Stimulated activated memory B cell treated with anti-CD40 and anti-IgM and Interleukin-4, amounts not matched to agents 10 μg/mL and 1 μg/mL and 100 μg/mL, for 72 hours (primary cell): ENCODE data around the gene KCNK13.

Experiments
- ATAC-seq: fragments of 150-1000 bp; cut with Tn5 transposase; 2 replicates; pipeline ENCODE4 v1.10.0; 2021
- H3K27ac Mint-ChIP-seq: one replicate; pipeline ENCODE4 v1.8.0; 2022; ENCODE audit warnings: mild to moderate bottlenecking, mixed read lengths
- H3K27me3 Mint-ChIP-seq: one replicate; pipeline ENCODE4 v1.8.0; 2022; ENCODE audit warnings: mixed read lengths
- H3K36me3 Mint-ChIP-seq: one replicate; pipeline ENCODE4 v1.8.0; 2022; ENCODE audit warnings: mixed read lengths
- H3K4me1 Mint-ChIP-seq: one replicate; pipeline ENCODE4 v1.8.0; 2022; ENCODE audit warnings: mixed read lengths
- H3K4me3 Mint-ChIP-seq: one replicate; pipeline ENCODE4 v1.8.0; 2022; ENCODE audit warnings: mild to moderate bottlenecking, moderate library complexity, mixed read lengths
- H3K9me3 Mint-ChIP-seq: one replicate; pipeline ENCODE4 v1.8.0; 2022; ENCODE audit warnings: mixed read lengths

The KCNK13 gene

GRCh38 chr14:90093942-90094595 is 32.3 kb downstream of the KCNK13 start:
- ATAC-seq: no peak
- Mint-ChIP-seq H3K9me3 (no peaks in the 10 kb centered on the region), H3K27ac (no peak overlapping the region), H3K4me1 (no peaks in the 10 kb centered on the region), H3K4me3 (no peak overlapping the region), H3K27me3 (peaks cover 19% of the 10 kb centered on the region), H3K36me3 (no peaks in the 10 kb centered on the region)

GRCh38 chr14:90095096-90095495 is 33.3 kb downstream of the KCNK13 start:
- H3K9me3 Mint-ChIP-seq: no peaks in the 10 kb centered on the region
- no peaks in the 10 kb centered on the region for H3K4me1 Mint-ChIP-seq
- no peak overlapping the region for H3K27ac Mint-ChIP-seq
- peaks cover 13% of the 10 kb centered on the region for H3K27me3 Mint-ChIP-seq
- no peaks in the 10 kb centered on the region for H3K36me3 Mint-ChIP-seq
- no peak overlapping the region for H3K4me3 Mint-ChIP-seq
- no peak for ATAC-seq

- H3K9me3 Mint-ChIP-seq: no peaks in the 10 kb centered on the region
- ATAC-seq: no peak
- no peak overlapping the region for H3K27ac Mint-ChIP-seq
- no peaks in the 10 kb centered on the region for H3K4me1 Mint-ChIP-seq
- H3K27me3 Mint-ChIP-seq: peaks cover 13% of the 10 kb centered on the region
- H3K4me3 Mint-ChIP-seq: no peak overlapping the region
- no peaks in the 10 kb centered on the region for H3K36me3 Mint-ChIP-seq
Measured at GRCh38 chr14:90096566-90096965, 34.8 kb downstream of the KCNK13 start.

GRCh38 chr14:90103808-90104207 is 42.0 kb downstream of the KCNK13 start:
- Mint-ChIP-seq H3K4me3 (no peak overlapping the region), H3K27me3 (no peaks in the 10 kb centered on the region), H3K27ac (no peak overlapping the region), H3K36me3 (no peaks in the 10 kb centered on the region), H3K4me1 (no peaks in the 10 kb centered on the region), H3K9me3 (no peaks in the 10 kb centered on the region)
- ATAC-seq: no peak

- Mint-ChIP-seq H3K36me3 (no peaks in the 10 kb centered on the region), H3K27me3 (peaks cover 10% of the 10 kb centered on the region), H3K4me1 (no peaks in the 10 kb centered on the region), H3K4me3 (no peak overlapping the region), H3K9me3 (no peaks in the 10 kb centered on the region), H3K27ac (no peak overlapping the region)
- no peak for ATAC-seq
Measured at GRCh38 chr14:90105756-90106155, 44.0 kb downstream of the KCNK13 start.

GRCh38 chr14:90107789-90108188 is 46.0 kb downstream of the KCNK13 start:
- H3K4me3 Mint-ChIP-seq: no peak overlapping the region
- no peaks in the 10 kb centered on the region for H3K36me3 Mint-ChIP-seq
- H3K9me3 Mint-ChIP-seq: no peaks in the 10 kb centered on the region
- H3K27me3 Mint-ChIP-seq: peaks cover 10% of the 10 kb centered on the region
- no peaks in the 10 kb centered on the region for H3K4me1 Mint-ChIP-seq
- no peak for ATAC-seq
- no peak overlapping the region for H3K27ac Mint-ChIP-seq

GRCh38 chr14:90109858-90110257 is 48.1 kb downstream of the KCNK13 start:
- no peak overlapping the region for H3K4me3 Mint-ChIP-seq
- ATAC-seq: no peak
- peaks cover 29% of the 10 kb centered on the region for H3K27me3 Mint-ChIP-seq
- H3K36me3 Mint-ChIP-seq: no peaks in the 10 kb centered on the region
- no peak overlapping the region for H3K27ac Mint-ChIP-seq
- H3K9me3 Mint-ChIP-seq: no peaks in the 10 kb centered on the region
- H3K4me1 Mint-ChIP-seq: no peaks in the 10 kb centered on the region

GRCh38 chr14:90111895-90112534 is 50.2 kb downstream of the KCNK13 start:
- peaks cover 46% of the 10 kb centered on the region for H3K27me3 Mint-ChIP-seq
- no peak for ATAC-seq
- no peaks in the 10 kb centered on the region for H3K9me3 Mint-ChIP-seq
- H3K27ac Mint-ChIP-seq: no peak overlapping the region
- H3K4me3 Mint-ChIP-seq: no peak overlapping the region
- no peaks in the 10 kb centered on the region for H3K4me1 Mint-ChIP-seq
- no peaks in the 10 kb centered on the region for H3K36me3 Mint-ChIP-seq

GRCh38 chr14:90114554-90114953 is 52.8 kb downstream of the KCNK13 start:
- H3K36me3 Mint-ChIP-seq: no peaks in the 10 kb centered on the region
- peaks cover 54% of the 10 kb centered on the region for H3K27me3 Mint-ChIP-seq
- no peak overlapping the region for H3K27ac Mint-ChIP-seq
- H3K4me3 Mint-ChIP-seq: no peak overlapping the region
- ATAC-seq: no peak
- H3K4me1 Mint-ChIP-seq: no peaks in the 10 kb centered on the region
- no peaks in the 10 kb centered on the region for H3K9me3 Mint-ChIP-seq

- no peak for ATAC-seq
- H3K9me3 Mint-ChIP-seq: no peaks in the 10 kb centered on the region
- H3K36me3 Mint-ChIP-seq: no peaks in the 10 kb centered on the region
- no peak overlapping the region for H3K4me3 Mint-ChIP-seq
- no peaks in the 10 kb centered on the region for H3K4me1 Mint-ChIP-seq
- H3K27me3 Mint-ChIP-seq: peaks cover 46% of the 10 kb centered on the region
- no peak overlapping the region for H3K27ac Mint-ChIP-seq
Measured at GRCh38 chr14:90115780-90116179, 54.0 kb downstream of the KCNK13 start.

GRCh38 chr14:90116444-90116843 is 54.6 kb downstream of the KCNK13 start:
- Mint-ChIP-seq H3K36me3 (no peaks in the 10 kb centered on the region), H3K4me3 (no peak overlapping the region), H3K4me1 (no peaks in the 10 kb centered on the region), H3K27ac (no peak overlapping the region), H3K9me3 (no peaks in the 10 kb centered on the region), H3K27me3 (peaks cover 46% of the 10 kb centered on the region)
- ATAC-seq: no peak

GRCh38 chr14:90118027-90118426 is 56.2 kb downstream of the KCNK13 start:
- Mint-ChIP-seq H3K4me3 (no peak overlapping the region), H3K4me1 (no peaks in the 10 kb centered on the region), H3K27ac (no peak overlapping the region), H3K27me3 (peaks cover 45% of the 10 kb centered on the region), H3K9me3 (no peaks in the 10 kb centered on the region), H3K36me3 (no peaks in the 10 kb centered on the region)
- ATAC-seq: no peak

- H3K4me3 Mint-ChIP-seq: no peak overlapping the region
- no peak for ATAC-seq
- H3K9me3 Mint-ChIP-seq: no peaks in the 10 kb centered on the region
- H3K4me1 Mint-ChIP-seq: no peaks in the 10 kb centered on the region
- peaks cover 14% of the 10 kb centered on the region for H3K27me3 Mint-ChIP-seq
- H3K27ac Mint-ChIP-seq: no peak overlapping the region
- H3K36me3 Mint-ChIP-seq: no peaks in the 10 kb centered on the region
Measured at GRCh38 chr14:90126260-90126659, 64.5 kb downstream of the KCNK13 start.

GRCh38 chr14:90132821-90133570 is 71.2 kb downstream of the KCNK13 start:
- Mint-ChIP-seq H3K4me3 (no peak overlapping the region), H3K4me1 (no peaks in the 10 kb centered on the region), H3K27me3 (peaks cover 14% of the 10 kb centered on the region), H3K9me3 (no peaks in the 10 kb centered on the region), H3K27ac (no peak overlapping the region), H3K36me3 (no peaks in the 10 kb centered on the region)
- ATAC-seq: no peak

GRCh38 chr14:90136904-90137303 is 75.1 kb downstream of the KCNK13 start:
- Mint-ChIP-seq H3K4me3 (no peak overlapping the region), H3K27me3 (peaks cover 14% of the 10 kb centered on the region), H3K27ac (no peak overlapping the region), H3K9me3 (peaks cover 2% of the 10 kb centered on the region), H3K4me1 (no peaks in the 10 kb centered on the region), H3K36me3 (no peaks in the 10 kb centered on the region)
- ATAC-seq: no peak

GRCh38 chr14:90137807-90138206 is 76.0 kb downstream of the KCNK13 start:
- H3K4me1 Mint-ChIP-seq: no peaks in the 10 kb centered on the region
- ATAC-seq: no peak
- H3K27ac Mint-ChIP-seq: no peak overlapping the region
- peaks cover 14% of the 10 kb centered on the region for H3K27me3 Mint-ChIP-seq
- no peaks in the 10 kb centered on the region for H3K36me3 Mint-ChIP-seq
- H3K4me3 Mint-ChIP-seq: no peak overlapping the region
- H3K9me3 Mint-ChIP-seq: peaks cover 2% of the 10 kb centered on the region
